Trophoblast cell (in vitro differentiated cells and primary cell): ENCODE data around the gene ATP6V0A4.
A peak's percentile ranks its signal among the peaks of the same experiment; 100 is the strongest.

ENCODE experiments used
- DNase-seq, 2 donors: peaks; one replicate each; pipeline ENCODE4 v3.0.0-alpha.2; 2016
- H2AFZ ChIP-seq: 2 replicates; pipeline ENCODE4 v1.6.1; 2013; ENCODE audit warnings: low read length, moderate library complexity, mild to moderate bottlenecking; ENCODE audit not compliant: insufficient read depth, poor library complexity
- H2AK5ac ChIP-seq: 2 replicates; pipeline ENCODE4 v1.6.1; 2013; ENCODE audit warnings: mild to moderate bottlenecking, low read length
- H2BK120ac ChIP-seq: 2 replicates; pipeline ENCODE4 v1.6.1; 2013; ENCODE audit warnings: low read length, mild to moderate bottlenecking, moderate library complexity; ENCODE audit not compliant: insufficient read depth, poor library complexity
- H2BK12ac ChIP-seq: 2 replicates; pipeline ENCODE4 v1.6.1; 2013; ENCODE audit warnings: mild to moderate bottlenecking, low read length, moderate library complexity
- H2BK5ac ChIP-seq: 2 replicates; pipeline ENCODE4 v1.6.1; 2013; ENCODE audit warnings: low read length, low read depth, moderate library complexity, mild to moderate bottlenecking; ENCODE audit not compliant: poor library complexity
- H3K14ac ChIP-seq: 2 replicates; pipeline ENCODE4 v1.6.1; 2013; ENCODE audit warnings: mild to moderate bottlenecking, low read length
- H3K18ac ChIP-seq: 2 replicates; pipeline ENCODE4 v1.6.1; 2013; ENCODE audit warnings: mild to moderate bottlenecking, low read length
- H3K23ac ChIP-seq: 2 replicates; pipeline ENCODE4 v1.6.1; 2013; ENCODE audit warnings: low read length
- H3K27ac ChIP-seq: 2 replicates; pipeline ENCODE4 v1.5.1; 2013; ENCODE audit warnings: low read depth, mild to moderate bottlenecking, inconsistent platforms, low read length, moderate library complexity
- H3K27me3 ChIP-seq: 2 replicates; pipeline ENCODE4 v1.6.1; 2013; ENCODE audit warnings: inconsistent platforms, mild to moderate bottlenecking, low read length, moderate library complexity; ENCODE audit not compliant: insufficient read depth
- H3K36me3 ChIP-seq, 2 experiments: 1 replicate in 1 of 2; 2 replicates in 1 of 2; pipeline ENCODE4 v1.6.1; 2013; ENCODE audit warnings: low read length in 2 of 2, mild to moderate bottlenecking in 2 of 2, moderate library complexity in 1 of 2; ENCODE audit not compliant: insufficient read depth in 2 of 2, control insufficient read depth in 1 of 2
- H3K4ac ChIP-seq: 2 replicates; pipeline ENCODE4 v1.6.1; 2013; ENCODE audit warnings: low read depth, mild to moderate bottlenecking, low read length, moderate library complexity
- H3K4me1 ChIP-seq, 2 experiments: 1 replicate in 1 of 2; 2 replicates in 1 of 2; pipeline ENCODE4 v1.6.1; 2013; ENCODE audit warnings: low read length in 2 of 2, mild to moderate bottlenecking in 2 of 2, moderate library complexity in 1 of 2; ENCODE audit not compliant: insufficient read depth in 2 of 2, control insufficient read depth in 1 of 2
- H3K4me2 ChIP-seq: 2 replicates; pipeline ENCODE4 v1.6.1; 2013; ENCODE audit warnings: inconsistent platforms, mild to moderate bottlenecking, low read length, moderate library complexity
- H3K4me3 ChIP-seq: 2 replicates; pipeline ENCODE4 v1.5.1; 2013; ENCODE audit warnings: mild to moderate bottlenecking, low read depth, low read length, inconsistent platforms
- H3K79me1 ChIP-seq: one replicate; pipeline ENCODE4 v1.6.1; 2013; ENCODE audit warnings: low read length
- H3K79me2 ChIP-seq: 2 replicates; pipeline ENCODE4 v1.6.1; 2013; ENCODE audit warnings: low read length, mild to moderate bottlenecking; ENCODE audit not compliant: control insufficient read depth, insufficient read depth, poor library complexity
- H3K9ac ChIP-seq: 2 replicates; pipeline ENCODE4 v1.6.1; 2013; ENCODE audit warnings: mild to moderate bottlenecking, low read length
- H3K9me3 ChIP-seq: 2 replicates; pipeline ENCODE4 v1.6.1; 2013; ENCODE audit warnings: low read depth, mild to moderate bottlenecking, control low read depth, inconsistent platforms, low read length; ENCODE audit not compliant: insufficient read depth
- H4K12ac ChIP-seq: 2 replicates; pipeline ENCODE4 v1.6.1; 2013; ENCODE audit warnings: low read depth, mild to moderate bottlenecking, low read length, moderate library complexity
- H4K8ac ChIP-seq: 2 replicates; pipeline ENCODE4 v1.6.1; 2013; ENCODE audit warnings: low read depth, mild to moderate bottlenecking, low read length, moderate library complexity
- H4K91ac ChIP-seq: one replicate; pipeline ENCODE4 v1.6.1; 2013; ENCODE audit warnings: low read depth, mild to moderate bottlenecking, low read length, moderate library complexity
- WGBS: extraction: QIAGEN DNeasy Blood & Tissue Kit; methylation state at CpG from one replicate; pipeline ENCODE4 v1.1.7; 2013; ENCODE audit warnings: missing lambda C conversion rate; ENCODE audit not compliant: insufficient read length, insufficient coverage; ENCODE audit errors: extremely low coverage; 5-methylcytosine and 5-hydroxymethylcytosine counted together

Gene ATP6V0A4

DNA sequence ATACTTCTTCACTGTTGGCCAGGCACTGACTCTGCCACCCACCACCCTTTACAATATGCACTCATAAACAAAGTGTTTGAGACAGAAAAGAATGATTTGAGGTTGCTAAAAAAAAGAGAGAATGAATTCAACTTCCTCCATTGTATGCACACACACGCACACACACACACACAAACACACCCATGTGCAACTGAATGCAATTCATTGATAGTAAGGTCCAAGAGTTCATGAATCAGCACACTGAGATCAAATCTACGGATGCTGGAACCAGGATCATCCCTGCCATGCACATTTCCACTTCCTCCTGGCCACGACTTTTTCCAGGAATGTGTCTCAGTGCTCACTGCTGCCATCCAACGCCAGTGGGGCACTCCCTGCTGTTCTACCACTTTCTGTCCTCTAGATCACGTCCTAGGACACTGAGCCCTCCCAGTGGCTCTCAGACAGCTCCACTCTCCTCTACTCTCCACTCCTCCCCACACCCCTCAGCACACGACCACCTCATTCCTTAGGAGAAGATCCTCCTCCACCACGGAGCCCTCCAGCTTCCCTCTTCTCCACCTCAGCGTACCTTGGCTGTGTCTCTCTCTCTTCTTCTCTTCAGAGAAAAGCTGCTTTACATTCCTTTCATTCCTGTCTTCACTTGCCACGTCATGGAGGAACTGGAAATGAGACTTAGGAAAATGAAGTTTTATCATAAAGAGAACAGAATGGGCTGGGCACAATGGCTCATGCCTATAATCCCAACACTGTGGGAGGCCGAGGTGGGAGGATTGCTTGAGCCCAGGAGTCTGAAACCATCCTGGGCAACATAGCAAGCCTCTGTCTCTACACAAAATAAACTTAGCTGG lies 12.2 kb downstream of the ATP6V0A4 start:
- no CpG with 5 or more reads among the region's 10 CpGs for WGBS

DNA sequence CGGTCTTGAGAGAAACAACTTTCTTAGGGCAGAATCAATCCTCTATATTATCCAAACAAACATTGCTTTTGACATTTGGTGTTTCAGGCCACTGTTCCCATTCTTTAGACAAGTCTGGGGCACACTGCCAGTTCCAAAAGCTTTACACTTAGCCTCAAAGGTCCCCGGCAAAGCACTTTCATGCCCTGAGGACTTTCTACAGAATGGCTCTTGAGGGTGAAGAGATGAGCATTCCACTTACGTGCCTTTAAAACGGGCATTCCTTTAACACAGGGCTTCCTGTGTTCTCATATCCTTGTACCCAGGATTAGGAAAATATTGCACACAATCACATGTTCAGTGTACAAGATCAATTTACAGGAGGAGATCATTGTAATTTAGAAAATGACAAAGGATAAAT lies 13.3 kb downstream of the ATP6V0A4 start:
- Histone ChIP-seq H3K14ac (no peak overlapping the region), H3K4ac (no peak overlapping the region), H3K27ac (no peak overlapping the region), H3K79me2 (no peaks in the 10 kb centered on the region), H2BK12ac (no peak overlapping the region), H3K4me2 (no peak overlapping the region), H3K23ac (no peak overlapping the region), H4K91ac (no peak overlapping the region), H3K9ac (no peak overlapping the region), H2AK5ac (no peak overlapping the region), H2BK5ac (no peak overlapping the region), H2AFZ (no peak overlapping the region), H3K4me1 (peaks cover 8% of the 10 kb centered on the region in 2 experiments), H4K8ac (no peak overlapping the region), H3K36me3 (no peaks in the 10 kb centered on the region), H3K4me3 (no peak overlapping the region), H3K18ac (no peak overlapping the region), H4K12ac (no peak overlapping the region), H3K27me3 (no peaks in the 10 kb centered on the region), H2BK120ac (no peak overlapping the region), H3K79me1 (peaks cover 3% of the 10 kb centered on the region), H3K9me3 (no peaks in the 10 kb centered on the region)
- no CpG with 5 or more reads among the region's 4 CpGs for WGBS
- DNase-seq: no peak

More for the DNA sequence above, 12.2 kb downstream of the ATP6V0A4 start:
- Histone ChIP-seq H3K4me3 (no peak overlapping the region), H4K8ac (no peak overlapping the region), H3K27me3 (no peaks in the 10 kb centered on the region), H3K36me3 (no peaks in the 10 kb centered on the region), H3K23ac (no peak overlapping the region), H3K79me2 (no peaks in the 10 kb centered on the region), H2BK120ac (no peak overlapping the region), H3K4me1 (peaks cover 8% of the 10 kb centered on the region in 2 experiments), H3K9ac (no peak overlapping the region), H3K9me3 (no peaks in the 10 kb centered on the region), H3K18ac (no peak overlapping the region), H3K4me2 (no peak overlapping the region), H3K79me1 (peaks cover 3% of the 10 kb centered on the region), H3K14ac (no peak overlapping the region), H2BK5ac (no peak overlapping the region), H2AFZ (no peak overlapping the region), H2AK5ac (no peak overlapping the region), H3K4ac (no peak overlapping the region), H3K27ac (no peak overlapping the region), H4K12ac (no peak overlapping the region), H4K91ac (peak overlapping the region; percentile 5), H2BK12ac (peak overlapping the region; percentile 2)
- DNase-seq: peak; percentile 63 to 81

- H3K27me3 ChIP-seq: no peaks in the 10 kb centered on the region
- no peak overlapping the region for H2BK12ac ChIP-seq
- H3K23ac ChIP-seq: no peak overlapping the region
- no peak overlapping the region for H4K12ac ChIP-seq
- no CpG with 5 or more reads among the region's 2 CpGs for WGBS
- H2AFZ ChIP-seq: no peak overlapping the region
- no peak overlapping the region for H4K8ac ChIP-seq
- no peaks in the 10 kb centered on the region for H3K79me2 ChIP-seq
- no peak overlapping the region for H2AK5ac ChIP-seq
- no peak overlapping the region for H3K9ac ChIP-seq
- H3K79me1 ChIP-seq: peaks cover 3% of the 10 kb centered on the region
- H3K18ac ChIP-seq: no peak overlapping the region
- no peak overlapping the region for H3K4ac ChIP-seq
- H2BK120ac ChIP-seq: no peak overlapping the region
- no peak overlapping the region for H2BK5ac ChIP-seq
- H3K9me3 ChIP-seq: no peaks in the 10 kb centered on the region
- peaks cover 4 to 7% of the 10 kb centered on the region in 2 experiments for H3K4me1 ChIP-seq
- H3K14ac ChIP-seq: no peak overlapping the region
- DNase-seq: no peak
- H3K36me3 ChIP-seq: no peaks in the 10 kb centered on the region
- H3K4me3 ChIP-seq: no peak overlapping the region
- H3K4me2 ChIP-seq: no peak overlapping the region
- no peak overlapping the region for H3K27ac ChIP-seq
- no peak overlapping the region for H4K91ac ChIP-seq
Measured at GRCh38 chr7:138781004-138781403, 17.0 kb downstream of the ATP6V0A4 start.

DNA sequence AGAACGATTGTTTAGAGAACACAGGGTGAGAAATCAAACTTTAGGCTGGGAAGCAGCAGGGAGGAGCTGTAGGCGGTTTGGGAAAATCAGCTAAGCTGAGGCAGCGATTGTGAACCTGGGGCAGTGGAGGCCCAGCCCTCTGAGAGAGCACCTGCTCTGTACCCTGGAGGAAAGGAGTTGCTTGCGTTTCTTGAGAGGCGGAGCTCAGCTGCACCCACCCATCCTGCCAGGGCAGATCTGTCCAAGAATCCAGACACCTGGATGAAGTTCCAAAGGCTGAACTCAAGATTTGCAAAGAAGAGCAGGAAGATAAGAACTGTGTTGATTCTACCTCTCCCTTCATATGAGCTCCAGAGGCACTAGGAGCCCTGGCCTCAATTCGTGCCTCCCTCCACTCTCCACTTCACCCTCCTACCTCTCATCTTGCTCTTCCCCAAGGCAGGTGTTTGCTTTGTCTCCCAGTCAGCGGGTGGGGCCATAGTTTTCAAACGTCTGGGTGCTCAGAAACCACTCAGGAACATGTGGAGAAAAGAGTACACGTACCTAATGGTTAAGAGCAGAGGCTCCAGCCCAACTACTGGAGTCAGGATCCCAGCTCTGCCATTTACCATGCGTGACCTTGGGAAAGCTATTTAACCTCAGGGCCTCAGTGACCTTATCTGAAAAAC lies 21.7 kb downstream of the ATP6V0A4 start:
- Histone ChIP-seq H3K27ac (peak overlapping the region; percentile 46), H3K4ac (no peak overlapping the region), H2BK12ac (no peak overlapping the region), H3K18ac (no peak overlapping the region), H2AK5ac (no peak overlapping the region), H3K79me1 (no peaks in the 10 kb centered on the region), H3K9me3 (no peaks in the 10 kb centered on the region), H2BK5ac (no peak overlapping the region), H2AFZ (no peak overlapping the region), H3K4me1 (peaks cover 6 to 8% of the 10 kb centered on the region in 2 experiments), H3K36me3 (no peaks in the 10 kb centered on the region), H2BK120ac (no peak overlapping the region), H4K91ac (no peak overlapping the region), H4K12ac (no peak overlapping the region), H3K14ac (no peak overlapping the region), H3K79me2 (no peaks in the 10 kb centered on the region), H3K4me2 (no peak overlapping the region), H4K8ac (no peak overlapping the region), H3K9ac (no peak overlapping the region), H3K23ac (no peak overlapping the region), H3K27me3 (no peaks in the 10 kb centered on the region), H3K4me3 (no peak overlapping the region)
- no CpG with 5 or more reads among the region's 10 CpGs for WGBS
- DNase-seq: no peak
